HG02938 (cell line): ENCODE data around the gene CS.
"Not testable (repeated sequence)": the region's sequence is repeated elsewhere in the genome, so short reads cannot be mapped to it uniquely, and the experiment has no call there.

ENCODE experiments used
- ATAC-seq: cut with Tn5 transposase; IDR thresholded peaks from one replicate; pipeline ENCODE4 v1.9.1; 2021; ENCODE audit warnings: mild to moderate bottlenecking, moderate library complexity; ENCODE audit not compliant: unreplicated experiment

Gene CS

GRCh38 chr12:56321610-56322009 is 21.5 kb upstream of the CS start:
- ATAC-seq = not testable (repeated sequence)

GRCh38 chr12:56321027-56321426 is 20.9 kb upstream of the CS start:
- no peak for ATAC-seq

GRCh38 chr12:56317675-56318074 is 17.5 kb upstream of the CS start:
- no peak for ATAC-seq

GRCh38 chr12:56315622-56316473 is 15.7 kb upstream of the CS start, which contains the start of gene CNPY2:
TSS of gene CNPY2 (minus strand) at chr12:56315988. CDS start at chr12:56315217, 771 bp downstream.
- ATAC-seq = peak; percentile 94

- ATAC-seq = no peak
Measured at GRCh38 chr12:56315249-56315621, 15.1 kb upstream of the CS start.

- ATAC-seq = no peak
Measured at GRCh38 chr12:56311003-56311402, 10.9 kb upstream of the CS start.

GRCh38 chr12:56308714-56309113 is 8.6 kb upstream of the CS start:
- no peak for ATAC-seq

GRCh38 chr12:56307221-56307965 is 7.3 kb upstream of the CS start:
- ATAC-seq = no peak

- no peak for ATAC-seq
Measured at GRCh38 chr12:56304872-56305590, 4.9 kb upstream of the CS start.

- ATAC-seq = no peak
Measured at GRCh38 chr12:56304276-56304675, 4.1 kb upstream of the CS start.

- no peak for ATAC-seq
Measured at GRCh38 chr12:56300644-56301464, 724 bp upstream of the CS start.

GRCh38 chr12:56299308-56299852 is 750 bp downstream of the CS start:
- peak; percentile 8 for ATAC-seq

- ATAC-seq = no peak
Measured at GRCh38 chr12:56298828-56299227, 1.3 kb downstream of the CS start.

- ATAC-seq = no peak
Measured at GRCh38 chr12:56297400-56297799, 2.7 kb downstream of the CS start.

GRCh38 chr12:56296295-56296694 is 3.8 kb downstream of the CS start:
- no peak for ATAC-seq

GRCh38 chr12:56293795-56294194 is 6.3 kb downstream of the CS start:
- ATAC-seq = no peak

- no peak for ATAC-seq
Measured at GRCh38 chr12:56288705-56289387, 11.3 kb downstream of the CS start.

GRCh38 chr12:56286044-56286830 is 13.9 kb downstream of the CS start:
- no peak for ATAC-seq

- not testable (repeated sequence) for ATAC-seq
Measured at GRCh38 chr12:56284263-56284662, 15.9 kb downstream of the CS start.
